Measurements from ENCODE around the gene SLC13A3.

Gene SLC13A3

GRCh38 chr20:46523108-46523507 lies 128.2 kb downstream of the SLC13A3 start:
- no peak for DNase-seq
- no peak for ATAC-seq

- DNase-seq (peak; percentile 43), ATAC-seq (peak; percentile 83)
Measured at GRCh38 chr20:46520976-46521579, 130.2 kb downstream of the SLC13A3 start.

- ATAC-seq (no peak), DNase-seq (no peak)
Measured at GRCh38 chr20:46520540-46520939, 130.7 kb downstream of the SLC13A3 start.

GRCh38 chr20:46519471-46520068 lies 131.7 kb downstream of the SLC13A3 start:
- no peak for DNase-seq
- ATAC-seq: no peak

- DNase-seq (peak; percentile 73), ATAC-seq (peak; percentile 98)
Measured at GRCh38 chr20:46512943-46513844, 138.1 kb downstream of the SLC13A3 start, which contains the start of gene ZNF334. Gene ZNF334 (minus strand): TSS chr20:46513559. CDS start chr20:46512102, 1,457 bp downstream.

- no peak for ATAC-seq
Measured at GRCh38 chr20:46509523-46509922, 141.7 kb downstream of the SLC13A3 start.

More at GRCh38 chr20:46509523-46509922, 141.7 kb downstream of the SLC13A3 start:
- peak; percentile 5 for DNase-seq

All from stimulated activated naive CD8-positive, alpha-beta T cell treated with anti-CD3 and anti-CD28 coated beads, Interleukin-15, Interleukin-2, amounts not matched to agents 100 U/mL and 50 U/mL, for 24 hours (primary cell).